ENCODE data around the gene RTL10. TPM values are rescaled to one million over a fixed set of nuclear protein-coding genes. Genes with fewer than 3 reads are reported as not detected.

RTL10 gene
- total RNA-seq, 1 experiment from 2014 or later: 21.5 TPM

GRCh38 chr22:19871845-19872778 lies 17.4 kb upstream of the RTL10 start (continued):
- no peak for TF ChIP-seq HMGXB4 (CRISPR knock-in tag; IDR thresholded peaks at IDR 0.05)
- TF ChIP-seq ZNF532 (CRISPR knock-in tag; IDR thresholded peaks at IDR 0.05; ENCODE audit: borderline replicate concordance): no peak
- no peak for TF ChIP-seq FOXP1 (CRISPR knock-in tag; IDR thresholded peaks at IDR 0.05; ENCODE audit: borderline replicate concordance)
- no peak for TF ChIP-seq CBFB (CRISPR knock-in tag; IDR thresholded peaks at IDR 0.05; ENCODE audit: low read depth)
- no peak for TF ChIP-seq FOXJ3 (CRISPR knock-in tag; IDR thresholded peaks at IDR 0.05; ENCODE audit: borderline replicate concordance)
- TF ChIP-seq MAX (CRISPR knock-in tag; IDR thresholded peaks at IDR 0.05): no peak
- TF ChIP-seq NR1H2 (CRISPR knock-in tag; IDR thresholded peaks at IDR 0.05): no peak
- no peak for TF ChIP-seq GABPB1 (CRISPR knock-in tag; IDR thresholded peaks at IDR 0.05)
- TF ChIP-seq ZNF138 (CRISPR knock-in tag; conservative IDR thresholded peaks at IDR 0.05): no peak
- TF ChIP-seq FOXP4 (CRISPR knock-in tag; IDR thresholded peaks at IDR 0.05): no peak
- no peak for TF ChIP-seq PRRX2 (CRISPR knock-in tag; IDR thresholded peaks at IDR 0.05)
- TF ChIP-seq STAT6 (CRISPR knock-in tag; conservative IDR thresholded peaks at IDR 0.05; ENCODE audit: low read depth): no peak
